ENCODE results near the gene RGL4.
"Not testable (repeated sequence)": the region's sequence is repeated elsewhere in the genome, so short reads cannot be mapped to it uniquely, and the experiment has no call there.

Gene RGL4

DNA sequence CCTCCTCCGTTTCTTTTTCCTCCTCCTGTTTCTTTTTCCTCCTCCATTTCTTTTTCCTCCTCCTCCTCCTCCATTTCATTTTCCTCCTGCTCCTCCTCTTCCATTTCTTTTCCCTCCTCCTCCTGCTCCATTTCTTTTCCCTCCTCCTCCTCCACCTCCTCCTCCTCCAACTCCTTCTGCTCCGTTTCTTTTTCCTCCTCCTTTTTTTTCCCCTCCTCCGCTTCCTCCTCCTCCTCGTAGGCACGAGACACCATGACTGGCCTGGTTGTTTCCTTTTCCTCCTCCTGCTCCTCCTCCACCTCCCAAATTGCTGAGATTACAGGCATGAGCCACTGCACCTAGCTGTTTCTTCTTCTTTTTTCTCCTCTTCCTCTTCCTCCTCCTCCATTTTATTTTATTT is 33.1 kb upstream of the RGL4 start:
- TF ChIP-seq, protein P1, sequence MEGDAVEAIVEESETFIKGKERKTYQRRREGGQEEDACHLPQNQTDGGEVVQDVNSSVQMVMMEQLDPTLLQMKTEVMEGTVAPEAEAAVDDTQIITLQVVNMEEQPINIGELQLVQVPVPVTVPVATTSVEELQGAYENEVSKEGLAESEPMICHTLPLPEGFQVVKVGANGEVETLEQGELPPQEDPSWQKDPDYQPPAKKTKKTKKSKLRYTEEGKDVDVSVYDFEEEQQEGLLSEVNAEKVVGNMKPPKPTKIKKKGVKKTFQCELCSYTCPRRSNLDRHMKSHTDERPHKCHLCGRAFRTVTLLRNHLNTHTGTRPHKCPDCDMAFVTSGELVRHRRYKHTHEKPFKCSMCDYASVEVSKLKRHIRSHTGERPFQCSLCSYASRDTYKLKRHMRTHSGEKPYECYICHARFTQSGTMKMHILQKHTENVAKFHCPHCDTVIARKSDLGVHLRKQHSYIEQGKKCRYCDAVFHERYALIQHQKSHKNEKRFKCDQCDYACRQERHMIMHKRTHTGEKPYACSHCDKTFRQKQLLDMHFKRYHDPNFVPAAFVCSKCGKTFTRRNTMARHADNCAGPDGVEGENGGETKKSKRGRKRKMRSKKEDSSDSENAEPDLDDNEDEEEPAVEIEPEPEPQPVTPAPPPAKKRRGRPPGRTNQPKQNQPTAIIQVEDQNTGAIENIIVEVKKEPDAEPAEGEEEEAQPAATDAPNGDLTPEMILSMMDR (IDR thresholded peaks at IDR 0.05; ENCODE audit: low read length, missing control alignments) = no peak
- H3K4me3 ChIP-seq (replicated peaks; ENCODE audit: low read depth, low read length) = no peak overlapping the region
- DNase-seq (ENCODE audit: low read depth) = peak; percentile 29

DNA sequence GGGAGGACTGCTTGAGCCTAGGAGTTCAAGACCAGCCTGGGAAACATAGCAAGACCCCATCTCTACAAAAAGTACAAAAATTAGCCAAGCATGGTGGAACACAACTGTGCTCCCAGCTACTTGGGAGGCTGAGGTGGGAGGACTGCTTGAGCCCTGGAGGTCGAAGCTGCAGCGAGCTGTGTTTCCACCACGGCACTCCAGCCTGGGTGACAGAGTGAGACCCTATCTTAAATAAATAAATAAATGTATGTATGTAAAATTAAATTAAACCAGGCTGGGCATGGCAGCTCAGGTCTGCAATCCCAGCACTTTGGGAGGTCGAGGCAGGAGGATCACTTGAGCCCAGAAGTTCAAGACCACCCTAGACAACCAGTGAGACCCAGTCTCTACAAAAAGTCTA is 30.4 kb upstream of the RGL4 start:
- not testable (repeated sequence) for H3K4me3 ChIP-seq (replicated peaks; ENCODE audit: low read depth, low read length); DNase-seq (ENCODE audit: low read depth)

DNA sequence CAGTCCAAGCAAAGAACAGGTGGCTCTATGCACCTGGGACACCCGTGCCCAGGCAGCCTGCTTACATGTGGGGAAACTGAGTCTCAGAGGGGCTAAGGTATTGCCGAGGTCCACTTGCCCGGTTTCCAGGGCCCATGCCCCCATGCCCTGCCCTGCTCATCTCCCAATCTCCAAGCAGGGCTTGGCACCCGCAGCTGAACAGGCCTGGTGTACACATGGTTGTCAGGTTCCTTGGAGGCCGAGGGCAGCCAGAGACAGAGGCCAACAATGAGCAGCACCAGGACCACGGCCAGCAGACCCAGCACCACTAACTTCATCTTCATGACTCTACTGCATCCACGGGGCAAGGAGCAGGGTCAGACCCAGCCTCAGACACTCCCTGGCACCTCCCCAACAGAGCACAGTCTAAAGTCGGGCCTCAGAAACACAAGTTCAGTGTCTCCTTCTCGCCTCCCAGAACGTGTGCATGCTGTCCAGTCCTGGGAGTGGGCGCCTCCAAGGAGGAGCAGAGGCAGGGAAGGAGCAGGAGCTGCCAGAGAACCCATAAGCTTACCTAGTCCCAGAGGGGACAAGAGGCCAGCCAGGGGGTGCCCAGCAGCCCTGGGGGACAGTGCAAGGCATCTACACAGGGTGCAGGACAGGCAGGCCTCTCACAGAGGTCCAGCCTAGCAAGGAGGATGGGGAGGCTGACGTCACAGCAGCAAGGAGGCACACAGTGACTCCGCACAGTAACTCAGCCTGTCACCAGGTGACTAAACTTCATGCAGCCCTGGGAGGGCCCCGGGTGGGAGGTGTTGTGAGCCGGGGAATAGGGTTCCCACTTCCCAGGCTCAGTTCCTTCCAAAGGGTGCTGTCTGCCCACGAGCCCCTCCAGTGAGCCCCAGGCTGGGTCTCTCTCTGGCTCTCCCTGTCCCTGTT is 20.2 kb upstream of the RGL4 start:
- TF ChIP-seq, protein P1 (IDR thresholded peaks at IDR 0.05; ENCODE audit: low read length, missing control alignments) = no peak
- H3K4me3 ChIP-seq (replicated peaks; ENCODE audit: low read depth, low read length) = no peak overlapping the region

DNA sequence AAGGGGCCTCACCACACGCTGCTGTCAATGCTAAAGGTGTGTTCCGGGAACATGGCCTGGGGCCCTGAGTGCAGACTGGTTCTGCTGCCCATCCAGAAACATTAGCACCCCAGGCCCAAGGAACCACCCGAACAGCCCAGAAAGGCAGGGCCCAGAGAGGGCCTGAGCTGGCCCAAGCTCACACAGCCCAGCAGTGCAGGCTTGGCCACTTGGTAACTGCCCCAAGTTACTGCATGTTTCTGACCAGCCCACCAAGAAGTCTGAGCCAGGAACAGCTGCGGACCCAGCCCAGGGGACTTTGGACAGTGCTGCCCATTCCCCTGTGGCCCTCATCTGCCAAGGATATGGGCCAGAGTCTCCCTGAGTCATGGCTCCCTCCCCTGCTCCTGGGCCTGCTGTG is 19.4 kb upstream of the RGL4 start:
- not testable (repeated sequence) for H3K4me3 ChIP-seq (replicated peaks; ENCODE audit: low read depth, low read length); DNase-seq (ENCODE audit: low read depth)

More for the DNA sequence above, 20.2 kb upstream of the RGL4 start:
- DNase-seq (ENCODE audit: low read depth) = no peak

DNA sequence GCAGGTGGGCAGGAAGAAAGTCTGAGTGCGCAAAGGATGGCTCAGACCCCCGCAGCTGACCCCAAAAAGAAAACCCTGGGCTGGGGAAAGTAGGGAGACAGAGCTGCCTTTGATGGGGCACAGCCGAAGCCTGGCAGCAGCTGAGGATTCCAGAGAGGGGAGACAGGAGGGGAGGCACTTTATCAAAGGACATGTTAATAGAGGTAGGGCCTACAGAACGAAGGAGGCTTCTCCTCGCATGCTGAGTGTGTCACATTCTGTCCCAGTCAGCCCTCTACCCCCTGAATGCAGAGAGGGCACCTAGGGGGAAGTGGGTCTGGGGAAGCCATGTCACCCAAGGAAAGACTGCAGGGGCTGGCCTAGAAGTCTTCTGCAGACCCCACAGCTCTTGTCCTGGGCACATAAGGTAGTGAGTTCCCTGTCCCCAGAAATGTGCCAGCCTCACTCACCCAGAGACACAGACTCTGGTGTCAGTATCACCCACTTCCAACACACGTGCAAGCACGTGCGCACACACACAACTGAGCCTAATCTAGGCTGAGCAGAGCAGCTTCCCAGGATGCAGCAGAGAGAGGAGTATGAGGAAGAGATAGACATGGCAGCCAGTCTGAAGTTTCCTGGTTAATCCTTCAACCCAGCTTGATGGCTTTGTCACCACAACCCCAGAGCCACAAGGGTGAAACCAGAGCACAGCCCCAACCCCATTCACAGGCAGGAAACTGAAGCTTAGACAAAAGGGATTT is 18.3 kb upstream of the RGL4 start:
- not testable (repeated sequence) for DNase-seq (ENCODE audit: low read depth); H3K4me3 ChIP-seq (replicated peaks; ENCODE audit: low read depth, low read length)

DNA sequence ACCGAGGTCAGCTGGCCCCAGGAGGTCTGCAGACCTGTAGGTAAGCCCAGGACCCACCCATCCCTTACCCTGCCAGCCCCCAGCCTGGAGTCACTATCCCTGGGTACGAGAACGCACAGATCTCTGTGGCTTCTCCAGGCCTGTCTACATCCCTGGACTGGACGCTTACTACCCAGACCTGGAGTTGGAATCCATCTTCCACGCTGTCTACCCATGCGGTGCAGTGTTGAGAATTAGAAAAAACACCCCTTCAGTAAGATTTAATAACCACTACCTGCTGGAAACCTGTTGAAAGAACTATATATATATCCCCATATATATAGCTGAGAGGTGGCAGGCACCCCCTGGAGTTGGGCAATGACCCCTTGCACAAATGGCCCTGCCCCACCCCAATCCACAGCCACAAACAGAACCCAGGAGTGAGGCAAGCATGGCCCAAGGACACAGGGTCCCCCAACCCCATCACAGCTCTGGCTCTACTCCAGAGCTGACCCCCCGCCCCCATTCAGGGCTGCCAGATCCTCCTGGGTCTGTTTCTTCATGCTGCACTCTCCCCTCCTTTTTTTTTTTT is 17.7 kb upstream of the RGL4 start:
- TF ChIP-seq, protein P1 (IDR thresholded peaks at IDR 0.05; ENCODE audit: low read length, missing control alignments) = no peak
- no peak overlapping the region for H3K4me3 ChIP-seq (replicated peaks; ENCODE audit: low read depth, low read length)
- DNase-seq (ENCODE audit: low read depth) = no peak

DNA sequence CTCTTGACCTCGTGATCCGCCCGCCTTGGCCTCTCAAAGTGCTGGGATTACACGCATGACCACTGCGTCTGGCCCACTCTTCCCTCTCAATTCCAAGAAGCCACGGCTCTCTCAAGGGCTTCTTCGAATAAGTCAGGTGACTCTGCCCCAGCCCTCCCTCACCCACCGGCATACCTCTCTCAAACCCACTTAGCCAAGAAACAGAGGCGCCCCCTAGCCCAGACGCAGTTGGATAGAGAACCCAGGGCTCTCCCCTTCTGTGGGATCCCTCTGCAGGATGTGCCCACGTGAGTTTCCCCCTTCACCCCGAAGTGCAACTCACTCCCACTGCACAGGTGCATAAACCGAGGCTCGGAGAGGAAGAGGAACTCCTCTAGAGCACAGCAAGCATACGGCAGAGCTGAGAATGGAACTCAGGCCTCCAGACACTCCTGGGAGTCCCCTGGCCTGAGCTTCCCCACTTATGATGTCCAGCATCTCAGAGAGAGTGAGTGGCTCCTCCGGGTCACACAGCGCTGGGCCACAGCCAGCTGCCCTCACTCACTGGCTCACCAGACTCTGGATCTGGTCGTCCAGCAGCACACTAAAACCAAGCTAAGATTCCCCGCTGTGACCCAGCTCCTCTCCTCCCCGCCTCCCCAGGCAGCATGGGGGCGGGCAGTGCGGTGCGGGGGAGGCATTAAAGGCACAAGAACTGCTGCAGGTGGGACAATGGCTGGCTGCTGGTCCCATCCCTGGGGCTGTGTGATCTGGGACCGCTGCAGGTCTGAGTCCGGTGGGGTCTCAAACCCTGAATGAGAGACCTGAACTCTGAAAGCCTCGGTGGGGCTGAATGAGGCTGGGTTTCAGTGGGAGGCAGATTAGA is 16.8 kb upstream of the RGL4 start:
- H3K4me3 ChIP-seq (replicated peaks; ENCODE audit: low read depth, low read length) = no peak overlapping the region
- no peak for DNase-seq (ENCODE audit: low read depth)
- TF ChIP-seq, protein P1 (IDR thresholded peaks at IDR 0.05; ENCODE audit: low read length, missing control alignments) = no peak

DNA sequence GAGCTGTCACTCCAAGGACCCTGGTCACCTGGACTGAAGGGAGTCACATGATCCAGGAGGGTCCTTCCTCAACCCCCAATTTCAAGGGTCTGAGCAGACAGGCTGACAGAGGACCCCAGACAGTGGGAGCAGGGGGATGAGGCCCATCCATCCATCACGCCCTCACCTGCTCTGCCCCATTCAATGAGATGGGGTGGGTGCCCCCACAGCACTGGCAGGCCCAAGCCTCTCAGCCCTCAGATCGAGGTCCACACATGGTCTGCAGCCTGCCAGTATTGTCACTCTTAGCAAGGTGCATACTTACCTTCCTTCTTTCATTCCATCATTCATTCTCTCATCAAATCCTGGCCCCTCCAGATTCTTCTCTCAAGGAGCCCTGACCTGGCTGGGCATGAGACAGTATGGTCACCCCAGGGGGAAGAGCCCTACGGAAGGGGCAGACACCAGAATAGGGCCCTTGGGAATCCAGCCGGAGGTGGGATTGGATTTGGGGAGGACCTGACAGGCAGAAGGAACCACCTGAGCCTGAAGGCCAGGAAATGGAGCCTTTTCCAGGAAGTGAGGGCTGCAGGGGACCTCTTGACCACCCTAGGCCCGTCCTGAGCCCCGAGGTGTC is 15.8 kb upstream of the RGL4 start:
- H3K4me3 ChIP-seq (replicated peaks; ENCODE audit: low read depth, low read length); DNase-seq (ENCODE audit: low read depth): not testable (repeated sequence)

All from fibroblast of pulmonary artery (primary cell).